Liver (tissue), 9 donors: ENCODE results near the gene PLTP. TPM values are rescaled to one million over a fixed set of nuclear protein-coding genes. Genes with fewer than 3 reads are reported as not detected.

Experiments used
- DNase-seq: peaks from one replicate; pipeline ENCODE4 v3.0.0-alpha.2; 2017; ENCODE audit warnings: low spot score
- H3K27ac ChIP-seq, 2 donors: one replicate each; pipeline ENCODE4 v1.7.0; 2013; ENCODE audit warnings: inconsistent platforms in 2 of 2, low read length in 2 of 2, control low read depth in 1 of 2, low read depth in 1 of 2, mild to moderate bottlenecking in 1 of 2
- H3K27me3 ChIP-seq, 4 donors: one replicate each; pipeline versions ENCODE4 v1.6.1 to v1.7.0; 2013; ENCODE audit warnings: low read length in 3 of 4, inconsistent platforms in 1 of 4, mild to moderate bottlenecking in 1 of 4, moderate library complexity in 1 of 4; ENCODE audit not compliant: control insufficient read depth in 4 of 4, insufficient read depth in 4 of 4
- H3K36me3 ChIP-seq, 4 donors: one replicate each; pipeline versions ENCODE4 v1.6.1 to v1.7.0; 2013; ENCODE audit warnings: low read length in 3 of 4, mild to moderate bottlenecking in 3 of 4, low read depth in 1 of 4, moderate library complexity in 1 of 4; ENCODE audit not compliant: control insufficient read depth in 4 of 4, insufficient read depth in 3 of 4
- H3K4me1 ChIP-seq, 4 donors: one replicate each; pipeline versions ENCODE4 v1.6.1 to v1.7.0; 2013; ENCODE audit warnings: low read length in 3 of 4, mild to moderate bottlenecking in 3 of 4, moderate library complexity in 1 of 4; ENCODE audit not compliant: control insufficient read depth in 4 of 4, insufficient read depth in 4 of 4
- H3K4me3 ChIP-seq, 3 donors: one replicate each; pipeline versions ENCODE4 v1.6.1 to v1.7.0; 2013; ENCODE audit warnings: low read length in 3 of 3, control low read depth in 1 of 3, low read depth in 1 of 3, mild to moderate bottlenecking in 1 of 3
- H3K9ac ChIP-seq, 2 donors: one replicate each; pipeline ENCODE4 v1.7.0; 2013; ENCODE audit warnings: low read length in 2 of 2, mild to moderate bottlenecking in 2 of 2, moderate library complexity in 2 of 2, control low read depth in 1 of 2, low read depth in 1 of 2
- H3K9me3 ChIP-seq, 4 donors: one replicate each; pipeline versions ENCODE4 v1.6.1 to v1.7.0; 2013; ENCODE audit warnings: low read length in 3 of 4; ENCODE audit not compliant: control insufficient read depth in 4 of 4
- ATF3 ChIP-seq: IDR thresholded peaks from 2 replicates; pipeline ENCODE4 v1.6.1; 2016; ENCODE audit warnings: antibody characterized with exemption
- CTCF ChIP-seq: fragments of 150-350 bp; IDR thresholded peaks from 2 replicates; pipeline ENCODE4 v1.5.1; 2017; ENCODE audit warnings: improper control_type of control experiment, low read depth, low read length; ENCODE audit not compliant: missing input control
- EGR1 ChIP-seq, 2 donors: IDR thresholded peaks; 2 replicates each; pipeline ENCODE4 v1.6.1; 2016 to 2018; ENCODE audit warnings: antibody characterized with exemption in 2 of 2, low read depth in 2 of 2
- FOXA1 ChIP-seq: IDR thresholded peaks from 2 replicates; pipeline ENCODE4 v1.6.1; 2016; ENCODE audit warnings: antibody characterized with exemption
- FOXA2 ChIP-seq: IDR thresholded peaks from 2 replicates; pipeline ENCODE4 v1.6.1; 2016; ENCODE audit warnings: antibody characterized with exemption
- GABPA ChIP-seq, 2 donors: IDR thresholded peaks in 1 of 2; conservative IDR thresholded peaks in 1 of 2; 2 replicates each; pipeline ENCODE4 v1.6.1; 2016; ENCODE audit warnings: antibody characterized with exemption in 2 of 2, mild to moderate bottlenecking in 1 of 2, moderate library complexity in 1 of 2
- HNF4A ChIP-seq, 2 donors: conservative IDR thresholded peaks; 2 replicates each; pipeline ENCODE4 v1.6.1; 2016; ENCODE audit warnings: antibody characterized with exemption in 2 of 2, mild to moderate bottlenecking in 2 of 2
- HNF4G ChIP-seq: IDR thresholded peaks from 2 replicates; pipeline ENCODE4 v1.6.1; 2016; ENCODE audit warnings: antibody characterized with exemption
- JUND ChIP-seq, 2 donors: IDR thresholded peaks; 2 replicates each; pipeline ENCODE4 v1.6.1; 2016; ENCODE audit warnings: antibody characterized with exemption in 2 of 2
- MAX ChIP-seq: IDR thresholded peaks from 2 replicates; pipeline ENCODE4 v1.6.1; 2016; ENCODE audit warnings: antibody characterized with exemption
- NR2F2 ChIP-seq: IDR thresholded peaks from 2 replicates; pipeline ENCODE4 v1.6.1; 2016; ENCODE audit warnings: antibody characterized with exemption
- RAD21 ChIP-seq, 2 donors: IDR thresholded peaks; 2 replicates each; pipeline ENCODE4 v1.6.1; 2016; ENCODE audit warnings: antibody characterized with exemption in 2 of 2, mild to moderate bottlenecking in 2 of 2
- REST ChIP-seq: IDR thresholded peaks from 2 replicates; pipeline ENCODE4 v1.6.1; 2016; ENCODE audit warnings: antibody characterized with exemption, mild to moderate bottlenecking
- RXRA ChIP-seq, 2 donors: IDR thresholded peaks; 2 replicates each; pipeline ENCODE4 v1.6.1; 2017 to 2018; ENCODE audit warnings: antibody characterized with exemption in 2 of 2, mild to moderate bottlenecking in 1 of 2
- SP1 ChIP-seq: IDR thresholded peaks from 2 replicates; pipeline ENCODE4 v1.6.1; 2018; ENCODE audit warnings: antibody characterized with exemption, mild to moderate bottlenecking
- TAF1 ChIP-seq: conservative IDR thresholded peaks from 2 replicates; pipeline ENCODE4 v1.6.1; 2016; ENCODE audit warnings: antibody characterized with exemption, mild to moderate bottlenecking
- YY1 ChIP-seq: IDR thresholded peaks from 2 replicates; pipeline ENCODE4 v1.6.1; 2016; ENCODE audit warnings: antibody characterized with exemption, mild to moderate bottlenecking
- ZBTB33 ChIP-seq: IDR thresholded peaks from 2 replicates; pipeline ENCODE4 v1.6.1; 2016; ENCODE audit warnings: antibody characterized with exemption
- WGBS: extraction: QIAGEN DNeasy Blood & Tissue Kit; methylation state at CpG from one replicate; pipeline ENCODE4 v1.1.7; 2013; 5-methylcytosine and 5-hydroxymethylcytosine counted together
- polyA plus RNA-seq, 2 donors: library from polyadenylated mRNA; stranded (reverse) in 1 of 2; unstranded in 1 of 2; fragments of 200-250 nt in 1 of 2; fragments of >200 nt in 1 of 2; fragmentation: Nextera tagmentation in 1 of 2; extraction: Ambion mirVana in 1 of 2; gene quantifications; one replicate each; pipeline versions ENCODE4 v1.2.1 to v1.2.3, GENCODE V29; 2013 to 2015
- total RNA-seq, 2 donors: library from RNA; depleted of rRNA; stranded (reverse); fragments of >200 nt; gene quantifications; one replicate each; pipeline ENCODE4 v1.2.3, GENCODE V29; 2014
- donor health status: healthy.
- donor health status: healthy.
- donor health status: healthy.
- donor health status: healthy.
- donor health status: healthy.

Gene PLTP
- total and polyA plus RNA-seq, 4 donors = 22.5 to 69.5 (median 60.7) TPM

GRCh38 chr20:45951925-45952834 is 40.2 kb upstream of the PLTP start:
- Histone ChIP-seq H3K27ac (no peak overlapping the region), H3K36me3 (peaks cover 23 to 64% (median 26%) of the 10 kb centered on the region in 4 donors), H3K9me3 (no peaks in the 10 kb centered on the region), H3K27me3 (no peaks in the 10 kb centered on the region), H3K9ac (no peak overlapping the region), H3K4me3 (no peak overlapping the region), H3K4me1 (peaks cover 0 to under 1% (median 0%) of the 10 kb centered on the region in 4 donors)
- no peak for TF ChIP-seq HNF4A (conservative IDR thresholded peaks at IDR 0.05)
- no peak for TF ChIP-seq MAX
- no peak for TF ChIP-seq ZBTB33
- no peak for TF ChIP-seq RAD21 (IDR thresholded peaks at IDR 0.05)
- no peak for TF ChIP-seq FOXA1
- TF ChIP-seq HNF4G = no peak
- no peak for TF ChIP-seq SP1
- no peak for TF ChIP-seq FOXA2
- no peak for TF ChIP-seq GABPA (IDR thresholded peaks at IDR 0.05 in 1 of 2, conservative IDR thresholded peaks at IDR 0.05 in 1 of 2)
- TF ChIP-seq REST = no peak
- TF ChIP-seq CTCF = no peak
- TF ChIP-seq TAF1 = no peak
- no peak for TF ChIP-seq RXRA (IDR thresholded peaks at IDR 0.05)
- no peak for TF ChIP-seq ATF3
- TF ChIP-seq JUND (IDR thresholded peaks at IDR 0.05) = no peak
- no peak for TF ChIP-seq YY1
- TF ChIP-seq EGR1 (IDR thresholded peaks at IDR 0.05; ENCODE audit: low read depth in 2 of 2) = no peak
- no peak for TF ChIP-seq NR2F2
- WGBS = 94% methylated on average over 19 of the region's 19 CpGs
- DNase-seq = no peak
